SK-N-SH (cell line): ENCODE results near the gene TBX2.

Experiments used
- ELF1 ChIP-seq: IDR thresholded peaks from 2 replicates; pipeline ENCODE4 v1.4.0; 2012
- TF ChIP-seq, protein P1 (sequence below): fragments of 200-600 bp; sonication (generic); IDR thresholded peaks from 2 replicates; pipeline ENCODE4 v1.6.1; 2017; ENCODE audit warnings: antibody characterized with exemption, mild to moderate bottlenecking, moderate library complexity

DNA sequence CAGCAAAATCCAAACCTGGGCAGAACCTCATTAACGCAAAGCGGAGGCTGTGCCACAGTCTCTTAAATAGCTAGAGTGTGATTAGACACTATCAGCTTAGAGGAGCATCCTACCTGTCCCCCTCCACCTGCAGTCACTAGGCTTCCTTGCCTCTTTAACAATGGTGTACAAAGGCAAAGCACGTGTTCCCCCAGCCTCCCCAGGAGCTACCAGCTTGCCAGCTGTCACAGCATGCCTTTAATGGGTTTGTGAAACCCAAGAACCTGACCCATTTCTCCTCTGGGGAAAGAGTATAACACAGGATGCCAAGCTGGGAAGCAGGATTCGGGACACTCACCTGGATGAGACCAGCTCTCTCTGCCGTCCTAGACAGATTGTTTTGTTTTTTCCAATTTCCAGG lies 37.2 kb upstream of the TBX2 start:
- TF ChIP-seq, protein P1, sequence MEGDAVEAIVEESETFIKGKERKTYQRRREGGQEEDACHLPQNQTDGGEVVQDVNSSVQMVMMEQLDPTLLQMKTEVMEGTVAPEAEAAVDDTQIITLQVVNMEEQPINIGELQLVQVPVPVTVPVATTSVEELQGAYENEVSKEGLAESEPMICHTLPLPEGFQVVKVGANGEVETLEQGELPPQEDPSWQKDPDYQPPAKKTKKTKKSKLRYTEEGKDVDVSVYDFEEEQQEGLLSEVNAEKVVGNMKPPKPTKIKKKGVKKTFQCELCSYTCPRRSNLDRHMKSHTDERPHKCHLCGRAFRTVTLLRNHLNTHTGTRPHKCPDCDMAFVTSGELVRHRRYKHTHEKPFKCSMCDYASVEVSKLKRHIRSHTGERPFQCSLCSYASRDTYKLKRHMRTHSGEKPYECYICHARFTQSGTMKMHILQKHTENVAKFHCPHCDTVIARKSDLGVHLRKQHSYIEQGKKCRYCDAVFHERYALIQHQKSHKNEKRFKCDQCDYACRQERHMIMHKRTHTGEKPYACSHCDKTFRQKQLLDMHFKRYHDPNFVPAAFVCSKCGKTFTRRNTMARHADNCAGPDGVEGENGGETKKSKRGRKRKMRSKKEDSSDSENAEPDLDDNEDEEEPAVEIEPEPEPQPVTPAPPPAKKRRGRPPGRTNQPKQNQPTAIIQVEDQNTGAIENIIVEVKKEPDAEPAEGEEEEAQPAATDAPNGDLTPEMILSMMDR: no peak
- TF ChIP-seq ELF1: no peak
